Measurements from ENCODE around the gene LSM6.

The LSM6 gene

GRCh38 chr4:146175541-146176453 is at the start of gene LSM6:
LSM6 (plus strand) TSS chr4:146175718; CDS start chr4:146182922, 7,204 bp downstream.
- peak; percentile 95 to 96 for ATAC-seq

GRCh38 chr4:146132445-146132844 is 43.1 kb upstream of the LSM6 start:
- peak; percentile 96 to 98 for ATAC-seq

GRCh38 chr4:146134761-146135445 is 40.6 kb upstream of the LSM6 start:
- no peak for ATAC-seq

- ATAC-seq: no peak
These were observed 39.6 kb upstream of the LSM6 start for GRCh38 chr4:146135941-146136340.

GRCh38 chr4:146142768-146143167 is 32.8 kb upstream of the LSM6 start:
- no peak for ATAC-seq

- ATAC-seq: no peak
These were observed 31.6 kb upstream of the LSM6 start for GRCh38 chr4:146143888-146144287.

GRCh38 chr4:146146918-146147317 is 28.6 kb upstream of the LSM6 start:
- no peak for ATAC-seq

- ATAC-seq: no peak
These were observed 27.5 kb upstream of the LSM6 start for GRCh38 chr4:146148021-146148420.

GRCh38 chr4:146154057-146154456 is 21.5 kb upstream of the LSM6 start:
- no peak for ATAC-seq

- ATAC-seq: peak in 1 of 2 donors; percentile 10
These were observed 20.3 kb upstream of the LSM6 start for GRCh38 chr4:146155152-146155724.

GRCh38 chr4:146158036-146158745 is 17.3 kb upstream of the LSM6 start:
- no peak for ATAC-seq

GRCh38 chr4:146159384-146160058 is 16.0 kb upstream of the LSM6 start:
- peak; percentile 44 to 72 for ATAC-seq

GRCh38 chr4:146161243-146161642 is 14.3 kb upstream of the LSM6 start:
- no peak for ATAC-seq

GRCh38 chr4:146165221-146165620 is 10.3 kb upstream of the LSM6 start:
- no peak for ATAC-seq

GRCh38 chr4:146165840-146166239 is 9.7 kb upstream of the LSM6 start:
- no peak for ATAC-seq

GRCh38 chr4:146170149-146170548 is 5.4 kb upstream of the LSM6 start:
- no peak for ATAC-seq

- ATAC-seq: no peak
These were observed 1.4 kb downstream of the LSM6 start for GRCh38 chr4:146176891-146177290.

GRCh38 chr4:146178126-146178525 is 2.6 kb downstream of the LSM6 start:
- no peak for ATAC-seq

GRCh38 chr4:146179784-146180370 is 4.4 kb downstream of the LSM6 start:
- no peak for ATAC-seq

GRCh38 chr4:146182443-146182842 is 6.9 kb downstream of the LSM6 start:
- peak; percentile 62 to 72 for ATAC-seq

GRCh38 chr4:146183209-146183608 is 7.7 kb downstream of the LSM6 start:
- no peak for ATAC-seq

- no peak for ATAC-seq
These were observed 10.5 kb downstream of the LSM6 start for GRCh38 chr4:146186041-146186440.
